ENCODE results near the gene DLEC1.

GRCh38 chr3:38009807-38010591 lies 29.0 kb upstream of the DLEC1 start:
- no peak for TF ChIP-seq POLR2A (IDR thresholded peaks at IDR 0.05; ENCODE audit: low read depth, low read length)
- no peak for TF ChIP-seq POLR2AphosphoS5 (IDR thresholded peaks at IDR 0.05; ENCODE audit: low read depth, low read length)
- no peak for TF ChIP-seq TAF1 (IDR thresholded peaks at IDR 0.05; ENCODE audit: borderline replicate concordance, low read depth, low read length)

All from GM12892 (cell line).